NCI-H1417 treated with DMSO at 0.1 percent for 48 hours (cell line): ENCODE data around the gene PLEKHA8.
"Not testable (repeated sequence)": the region's sequence is repeated elsewhere in the genome, so short reads cannot be mapped to it uniquely, and the experiment has no call there.

Experiments
- DNase-seq: peaks from one replicate; lab custom pipeline; 2025; lab: John Stamatoyannopoulos, UW

The PLEKHA8 gene

GRCh38 chr7:30026229-30027064 lies 1.8 kb upstream of the PLEKHA8 start, which contains the start of gene FKBP14:
TSS of gene FKBP14 (minus strand) at chr7:30026702. CDS start at chr7:30026508, 194 bp downstream.
- DNase-seq: peak; percentile 88

GRCh38 chr7:30027065-30027456 lies 1.2 kb upstream of the PLEKHA8 start:
- DNase-seq: no peak

- DNase-seq: no peak
These were observed 434 bp upstream of the PLEKHA8 start for GRCh38 chr7:30027740-30028215.

GRCh38 chr7:30028749-30029635 lies 780 bp downstream of the PLEKHA8 start:
- DNase-seq: no peak

GRCh38 chr7:30029696-30030095 lies 1.5 kb downstream of the PLEKHA8 start:
- no peak for DNase-seq

GRCh38 chr7:30032310-30033125 lies 4.3 kb downstream of the PLEKHA8 start:
- no peak for DNase-seq

- no peak for DNase-seq
These were observed 6.3 kb downstream of the PLEKHA8 start for GRCh38 chr7:30034501-30034900.

- DNase-seq: no peak
These were observed 8.0 kb downstream of the PLEKHA8 start for GRCh38 chr7:30036220-30036619.

- DNase-seq: no peak
These were observed 10.2 kb downstream of the PLEKHA8 start for GRCh38 chr7:30038196-30038980.

GRCh38 chr7:30040938-30041337 lies 12.7 kb downstream of the PLEKHA8 start:
- DNase-seq: no peak

- DNase-seq: no peak
These were observed 13.5 kb downstream of the PLEKHA8 start for GRCh38 chr7:30041526-30042269.

- no peak for DNase-seq
These were observed 18.0 kb downstream of the PLEKHA8 start for GRCh38 chr7:30046127-30046770.

GRCh38 chr7:30047124-30047523 lies 18.9 kb downstream of the PLEKHA8 start:
- DNase-seq: no peak

- no peak for DNase-seq
These were observed 20.4 kb downstream of the PLEKHA8 start for GRCh38 chr7:30048582-30048981.

- no peak for DNase-seq
These were observed 21.0 kb downstream of the PLEKHA8 start for GRCh38 chr7:30049173-30049572.

- DNase-seq: no peak
These were observed 24.9 kb downstream of the PLEKHA8 start for GRCh38 chr7:30053068-30053467.

- no peak for DNase-seq
These were observed 29.5 kb downstream of the PLEKHA8 start for GRCh38 chr7:30057741-30058140.

GRCh38 chr7:30061786-30062185 lies 33.6 kb downstream of the PLEKHA8 start:
- not testable (repeated sequence) for DNase-seq

- peak; percentile 31 for DNase-seq
These were observed 34.4 kb downstream of the PLEKHA8 start for GRCh38 chr7:30062587-30062986.

GRCh38 chr7:30065746-30066145 lies 37.5 kb downstream of the PLEKHA8 start:
- no peak for DNase-seq
